BLaER1 (cell line): ENCODE results near the gene DRGX.

Experiments used
- H3K27ac ChIP-seq: shearing (Covaris generic); formaldehyde crosslinking; 2 replicates; pipeline ENCODE4 v1.8.1; 2022
- H3K27me3 ChIP-seq: shearing (Covaris generic); formaldehyde crosslinking; 2 replicates; pipeline ENCODE4 v1.8.1; 2022
- H3K36me3 ChIP-seq: shearing (Covaris generic); formaldehyde crosslinking; 2 replicates; pipeline ENCODE4 v1.8.1; 2022
- H3K4me1 ChIP-seq: shearing (Covaris generic); formaldehyde crosslinking; 2 replicates; pipeline ENCODE4 v1.8.1; 2022
- H3K4me2 ChIP-seq: shearing (Covaris generic); formaldehyde crosslinking; 2 replicates; pipeline ENCODE4 v1.8.1; 2022
- H3K4me3 ChIP-seq: shearing (Covaris generic); formaldehyde crosslinking; 2 replicates; pipeline ENCODE4 v1.8.1; 2022
- H3K9ac ChIP-seq: shearing (Covaris generic); formaldehyde crosslinking; 2 replicates; pipeline ENCODE4 v1.8.1; 2022
- H3K9me3 ChIP-seq: shearing (Covaris generic); formaldehyde crosslinking; 2 replicates; pipeline ENCODE4 v1.8.1; 2022
- H4K20me1 ChIP-seq: shearing (Covaris generic); formaldehyde crosslinking; 2 replicates; pipeline ENCODE4 v1.8.1; 2022
- Cebpa-rat ChIP-seq: shearing (Covaris generic); IDR thresholded peaks from 2 replicates; pipeline ENCODE4 v1.8.1; 2022

Gene DRGX

DNA sequence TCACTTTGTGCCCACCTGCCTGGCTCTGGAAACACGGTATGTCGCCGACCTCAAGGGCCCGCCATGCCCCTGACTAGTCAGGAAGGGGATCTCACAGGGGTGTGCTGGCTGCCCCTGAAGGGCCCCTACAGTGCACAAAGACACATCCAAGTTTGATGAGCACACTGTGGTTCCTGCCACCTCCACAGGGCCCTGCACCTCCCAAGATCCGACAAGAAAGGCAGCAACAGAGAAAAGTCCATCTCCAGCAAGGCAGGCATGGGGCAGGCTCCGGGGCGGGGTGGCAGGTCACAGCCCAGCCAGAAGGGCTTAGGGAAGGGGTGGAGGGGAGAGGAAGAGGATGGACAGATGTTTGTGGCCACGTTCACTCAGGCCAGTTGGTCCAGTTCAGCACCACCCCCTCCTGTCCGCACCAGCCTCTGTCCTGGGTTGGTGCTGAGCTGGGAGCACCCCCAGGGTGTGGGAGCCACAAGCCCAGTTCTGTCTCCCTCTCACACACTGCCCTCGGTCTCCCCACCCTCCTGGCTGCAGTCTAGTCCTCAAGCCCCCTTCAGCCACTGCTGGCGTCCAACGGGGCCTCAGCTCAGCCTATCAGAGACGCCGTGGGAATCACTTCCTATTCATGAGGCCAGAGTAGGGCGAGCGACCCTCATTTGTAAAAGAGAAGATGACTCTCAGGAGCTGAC, 11.5 kb downstream of the DRGX start:
- Histone ChIP-seq H3K9ac (no peak overlapping the region), H4K20me1 (no peaks in the 10 kb centered on the region), H3K4me3 (no peak overlapping the region), H3K9me3 (no peaks in the 10 kb centered on the region), H3K4me1 (peaks cover 31% of the 10 kb centered on the region), H3K4me2 (no peak overlapping the region), H3K27me3 (no peaks in the 10 kb centered on the region), H3K27ac (no peak overlapping the region), H3K36me3 (no peaks in the 10 kb centered on the region)
- no peak for TF ChIP-seq Cebpa-rat

DNA sequence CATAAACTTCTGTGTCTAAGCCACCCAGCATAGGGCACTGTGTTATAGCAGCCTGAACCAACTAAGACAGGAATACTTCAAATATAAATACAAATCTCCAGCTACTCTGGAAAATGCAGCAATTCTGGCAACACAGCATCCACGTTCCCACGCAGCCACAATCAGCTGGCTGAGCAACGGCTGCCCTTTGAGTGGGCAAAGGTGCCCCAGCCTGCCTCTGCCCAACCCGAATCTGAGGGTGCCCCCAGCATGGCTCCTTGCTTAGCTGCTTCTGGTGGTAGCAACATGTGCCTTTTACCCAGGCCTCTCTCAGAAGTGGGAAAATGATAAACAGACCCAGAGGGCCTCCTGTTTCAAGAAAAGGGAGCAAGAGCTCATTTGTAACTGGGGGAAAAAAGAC, 12.0 kb downstream of the DRGX start:
- H3K4me3 ChIP-seq, result no peak overlapping the region
- H3K4me2 ChIP-seq, result no peak overlapping the region
- peaks cover 31% of the 10 kb centered on the region for H3K4me1 ChIP-seq
- no peak overlapping the region for H3K27ac ChIP-seq
- no peaks in the 10 kb centered on the region for H4K20me1 ChIP-seq
- H3K9me3 ChIP-seq, result no peaks in the 10 kb centered on the region
- H3K36me3 ChIP-seq, result no peaks in the 10 kb centered on the region
- TF ChIP-seq Cebpa-rat, result no peak
- no peak overlapping the region for H3K9ac ChIP-seq
- no peaks in the 10 kb centered on the region for H3K27me3 ChIP-seq

GRCh38 chr10:49382826-49383225, 13.1 kb downstream of the DRGX start:
- Histone ChIP-seq H3K4me3 (no peak overlapping the region), H3K9me3 (no peaks in the 10 kb centered on the region)

DNA sequence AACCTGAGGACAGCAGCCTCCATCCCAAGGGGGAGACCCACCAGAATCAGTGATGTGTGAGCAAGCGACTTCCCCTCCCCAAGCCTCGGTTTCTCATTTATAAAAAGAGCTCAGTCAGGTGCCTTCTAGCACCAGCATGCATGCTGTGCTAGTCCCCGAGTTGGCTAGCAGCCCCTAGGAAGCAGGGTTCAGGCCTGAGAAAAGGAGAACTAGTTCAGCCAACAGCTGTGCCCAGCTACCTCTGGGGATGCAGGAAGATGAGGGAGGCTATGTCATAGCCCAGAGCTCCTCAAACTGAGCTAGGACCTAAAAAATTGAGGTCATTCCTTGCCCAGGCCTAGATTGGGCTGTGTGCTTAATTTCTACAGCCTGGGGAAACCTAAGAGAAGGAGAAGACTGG, 13.7 kb downstream of the DRGX start:
- Histone ChIP-seq H4K20me1 (no peaks in the 10 kb centered on the region), H3K4me2 (peak overlapping the region; percentile 66), H3K36me3 (no peaks in the 10 kb centered on the region), H3K27me3 (no peaks in the 10 kb centered on the region), H3K9ac (no peak overlapping the region), H3K4me3 (no peak overlapping the region), H3K27ac (peak overlapping the region; percentile 23; the same call in 1 of the 2 replicates), H3K4me1 (peaks cover 31% of the 10 kb centered on the region), H3K9me3 (no peaks in the 10 kb centered on the region)
- no peak for TF ChIP-seq Cebpa-rat

More at GRCh38 chr10:49382826-49383225, 13.1 kb downstream of the DRGX start:
- Histone ChIP-seq H4K20me1 (no peaks in the 10 kb centered on the region), H3K27me3 (no peaks in the 10 kb centered on the region), H3K9ac (no peak overlapping the region), H3K4me1 (peaks cover 31% of the 10 kb centered on the region), H3K27ac (peak overlapping the region; percentile 23; the same call in 1 of the 2 replicates), H3K4me2 (peak overlapping the region; percentile 66), H3K36me3 (no peaks in the 10 kb centered on the region)
- TF ChIP-seq Cebpa-rat, result no peak

DNA sequence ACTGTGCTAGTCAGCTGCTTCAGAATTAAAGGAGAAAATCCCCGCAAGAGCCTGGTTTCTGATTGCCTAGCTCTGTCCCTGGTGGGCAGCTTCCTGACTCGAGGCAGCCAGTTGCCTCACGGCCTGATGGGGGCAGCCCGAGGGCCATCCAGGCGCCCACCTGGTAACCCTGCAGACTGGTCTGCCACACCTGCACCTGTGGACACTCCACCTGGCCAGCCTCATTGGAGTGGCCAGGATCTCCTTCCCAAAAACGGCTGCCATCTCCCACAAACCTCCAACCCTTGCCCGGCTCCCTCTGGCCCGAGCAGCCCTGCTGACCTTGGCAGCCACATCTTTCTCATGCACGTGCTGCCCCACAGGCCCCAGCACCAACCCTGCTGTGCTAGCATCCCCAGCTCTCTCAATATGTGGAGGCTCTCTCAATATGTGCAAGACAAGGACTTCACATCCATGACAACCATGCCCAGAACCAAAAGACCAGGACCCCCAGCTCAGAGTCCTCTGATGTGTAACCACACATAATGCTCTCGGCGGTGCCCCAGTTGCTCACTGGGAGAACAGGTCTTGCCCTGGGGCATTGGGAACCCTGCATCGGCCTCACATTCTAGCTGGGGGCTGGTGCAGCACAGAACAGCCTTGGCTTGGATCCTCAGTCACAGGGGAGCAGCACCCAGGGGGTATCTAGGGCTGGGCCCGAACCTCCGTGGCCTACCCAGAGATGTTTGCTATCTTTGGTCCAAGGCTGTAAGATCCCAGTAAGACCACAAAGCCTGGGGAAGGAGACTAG, 14.6 kb downstream of the DRGX start:
- no peak overlapping the region for H3K4me3 ChIP-seq
- no peak overlapping the region for H3K27ac ChIP-seq
- no peak overlapping the region for H3K9ac ChIP-seq
- no peaks in the 10 kb centered on the region for H4K20me1 ChIP-seq
- no peaks in the 10 kb centered on the region for H3K27me3 ChIP-seq
- no peak for TF ChIP-seq Cebpa-rat
- no peaks in the 10 kb centered on the region for H3K36me3 ChIP-seq
- H3K4me1 ChIP-seq, result peaks cover 31% of the 10 kb centered on the region
- H3K4me2 ChIP-seq, result peak overlapping the region; percentile 66
- H3K9me3 ChIP-seq, result no peaks in the 10 kb centered on the region

- H4K20me1 ChIP-seq, result no peaks in the 10 kb centered on the region
- no peak overlapping the region for H3K4me3 ChIP-seq
- no peaks in the 10 kb centered on the region for H3K9me3 ChIP-seq
- no peak overlapping the region for H3K9ac ChIP-seq
- H3K4me2 ChIP-seq, result no peak overlapping the region
- no peak for TF ChIP-seq Cebpa-rat
- peaks cover 31% of the 10 kb centered on the region for H3K4me1 ChIP-seq
- no peaks in the 10 kb centered on the region for H3K27me3 ChIP-seq
- no peaks in the 10 kb centered on the region for H3K36me3 ChIP-seq
- no peak overlapping the region for H3K27ac ChIP-seq
Observed at GRCh38 chr10:49379596-49380410, 16.1 kb downstream of the DRGX start.

- Histone ChIP-seq H3K4me3 (no peak overlapping the region), H3K9ac (no peak overlapping the region), H3K36me3 (no peaks in the 10 kb centered on the region), H3K27me3 (no peaks in the 10 kb centered on the region), H3K4me1 (peaks cover 19% of the 10 kb centered on the region), H3K4me2 (no peak overlapping the region), H3K9me3 (no peaks in the 10 kb centered on the region), H3K27ac (no peak overlapping the region), H4K20me1 (no peaks in the 10 kb centered on the region)
- TF ChIP-seq Cebpa-rat, result no peak
Observed at GRCh38 chr10:49377256-49377655, 18.6 kb downstream of the DRGX start.

DNA sequence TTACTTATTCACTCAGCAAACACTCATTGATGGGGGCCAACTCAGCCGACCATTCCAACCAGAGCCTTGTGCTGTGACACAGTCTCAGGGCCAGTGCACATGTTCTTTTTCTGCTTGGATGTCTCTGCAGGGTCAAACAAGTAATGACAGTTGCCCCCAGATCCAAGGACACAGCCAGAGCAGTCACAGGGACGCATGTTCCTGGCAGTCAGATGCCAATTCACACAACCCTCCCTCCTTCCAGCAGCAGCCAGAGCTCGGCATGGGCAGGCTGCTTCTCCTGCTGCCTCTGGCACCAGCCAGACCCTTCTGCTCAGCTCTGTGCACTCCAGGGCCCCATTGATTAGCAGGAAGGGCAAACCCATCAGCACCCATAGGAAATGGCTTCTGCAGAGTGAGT, 20.3 kb downstream of the DRGX start:
- no peak overlapping the region for H3K4me3 ChIP-seq
- no peaks in the 10 kb centered on the region for H3K36me3 ChIP-seq
- 0 out of 2 replicates have a peak, but pooled peaks cover 2% of the 10 kb centered on the region for H3K4me1 ChIP-seq
- no peaks in the 10 kb centered on the region for H4K20me1 ChIP-seq
- H3K27ac ChIP-seq, result no peak overlapping the region
- no peaks in the 10 kb centered on the region for H3K9me3 ChIP-seq
- H3K9ac ChIP-seq, result no peak overlapping the region
- TF ChIP-seq Cebpa-rat, result no peak
- H3K27me3 ChIP-seq, result no peaks in the 10 kb centered on the region
- no peak overlapping the region for H3K4me2 ChIP-seq

- Histone ChIP-seq H3K36me3 (no peaks in the 10 kb centered on the region), H3K4me3 (no peak overlapping the region), H3K27ac (no peak overlapping the region), H3K27me3 (no peaks in the 10 kb centered on the region), H3K4me1 (no peaks in the 10 kb centered on the region), H3K9ac (no peak overlapping the region), H4K20me1 (no peaks in the 10 kb centered on the region), H3K4me2 (no peak overlapping the region), H3K9me3 (no peaks in the 10 kb centered on the region)
- no peak for TF ChIP-seq Cebpa-rat
Observed at GRCh38 chr10:49374740-49375139, 21.1 kb downstream of the DRGX start.

GRCh38 chr10:49373361-49373760, 22.5 kb downstream of the DRGX start:
- H3K4me1 ChIP-seq, result peaks cover 9% of the 10 kb centered on the region
- H3K9me3 ChIP-seq, result no peaks in the 10 kb centered on the region
- no peak for TF ChIP-seq Cebpa-rat
- no peak overlapping the region for H3K9ac ChIP-seq
- no peaks in the 10 kb centered on the region for H4K20me1 ChIP-seq
- H3K4me3 ChIP-seq, result no peak overlapping the region
- H3K36me3 ChIP-seq, result no peaks in the 10 kb centered on the region
- H3K4me2 ChIP-seq, result no peak overlapping the region
- H3K27ac ChIP-seq, result no peak overlapping the region
- H3K27me3 ChIP-seq, result no peaks in the 10 kb centered on the region
